GM21723 (cell line): ENCODE results near the gene PAK5.

ENCODE experiments used
- ATAC-seq: cut with Tn5 transposase; IDR thresholded peaks from one replicate; pipeline ENCODE4 v1.9.1; 2021; ENCODE audit warnings: mild to moderate bottlenecking, moderate library complexity; ENCODE audit not compliant: unreplicated experiment

The PAK5 gene

DNA sequence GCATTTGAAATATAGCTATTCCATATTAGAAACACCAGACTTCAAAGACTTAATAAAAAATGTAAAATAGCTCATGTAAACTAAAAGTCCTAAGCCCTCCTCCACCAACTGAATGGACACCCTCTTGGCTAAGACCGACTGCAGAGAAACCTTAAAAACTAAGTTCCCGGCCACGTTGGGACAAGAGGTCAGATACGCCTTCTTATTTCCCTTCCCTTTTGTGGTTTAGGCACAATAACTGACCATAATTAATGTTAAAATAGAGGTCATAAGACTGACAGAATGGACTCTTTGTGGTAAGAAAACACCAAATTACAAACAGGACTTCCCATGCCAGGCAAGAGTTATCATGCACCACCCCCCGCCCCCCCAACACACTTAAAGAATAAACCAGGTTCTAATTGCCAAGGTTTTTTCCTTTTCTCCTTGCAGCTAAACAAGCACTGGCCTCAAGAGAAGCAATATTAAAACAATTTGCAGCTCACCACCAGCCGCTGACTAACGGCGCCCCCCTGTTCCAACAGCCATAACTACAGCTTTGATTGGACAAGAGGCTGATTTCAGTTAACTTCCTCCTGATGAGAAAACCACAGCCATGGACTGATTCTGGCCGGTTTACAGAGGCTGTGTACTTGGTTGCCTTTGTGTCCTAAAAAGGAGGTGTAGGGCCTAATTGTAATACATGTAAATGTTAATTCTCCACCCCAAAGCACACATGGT, 335.2 kb downstream of the PAK5 start:
- no peak for ATAC-seq

DNA sequence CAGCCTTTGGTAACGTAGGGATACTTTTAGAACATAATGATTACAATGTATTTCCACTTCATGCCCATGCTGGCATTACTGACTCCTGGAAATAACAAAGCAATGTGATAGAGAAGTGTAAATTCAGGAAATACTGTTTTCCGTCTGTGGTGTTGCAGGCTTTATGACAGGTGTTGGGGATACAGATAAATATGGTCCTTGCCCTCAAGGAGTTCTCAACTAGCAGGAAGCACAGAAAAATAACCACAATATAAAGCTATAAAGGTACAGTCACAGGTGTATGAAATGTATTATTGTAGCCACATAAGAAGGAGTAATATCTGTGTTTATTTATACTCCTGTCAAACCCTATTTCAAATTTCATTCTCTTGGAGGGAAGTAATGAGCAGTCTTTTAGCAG, 337.4 kb downstream of the PAK5 start:
- ATAC-seq = no peak

DNA sequence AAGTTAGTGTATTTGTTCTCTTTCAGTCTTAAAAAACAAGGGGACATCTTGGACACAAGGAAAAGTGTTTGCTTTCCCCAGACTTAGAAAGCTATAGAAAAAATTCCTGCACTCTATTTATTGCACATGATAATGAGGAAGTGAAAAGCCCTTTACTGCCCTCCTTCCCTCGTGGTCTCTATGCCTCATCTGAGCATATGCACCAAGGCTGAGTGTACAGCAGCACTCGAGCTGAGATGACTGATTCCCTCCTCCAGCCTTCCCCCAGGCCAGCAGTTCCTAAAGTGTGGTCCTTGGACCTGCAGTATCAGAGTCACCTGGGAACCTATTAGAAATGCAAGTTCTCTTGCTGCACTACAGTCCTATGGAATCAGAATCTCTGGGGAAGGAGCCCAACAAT, 338.8 kb downstream of the PAK5 start:
- peak; percentile 89 for ATAC-seq

DNA sequence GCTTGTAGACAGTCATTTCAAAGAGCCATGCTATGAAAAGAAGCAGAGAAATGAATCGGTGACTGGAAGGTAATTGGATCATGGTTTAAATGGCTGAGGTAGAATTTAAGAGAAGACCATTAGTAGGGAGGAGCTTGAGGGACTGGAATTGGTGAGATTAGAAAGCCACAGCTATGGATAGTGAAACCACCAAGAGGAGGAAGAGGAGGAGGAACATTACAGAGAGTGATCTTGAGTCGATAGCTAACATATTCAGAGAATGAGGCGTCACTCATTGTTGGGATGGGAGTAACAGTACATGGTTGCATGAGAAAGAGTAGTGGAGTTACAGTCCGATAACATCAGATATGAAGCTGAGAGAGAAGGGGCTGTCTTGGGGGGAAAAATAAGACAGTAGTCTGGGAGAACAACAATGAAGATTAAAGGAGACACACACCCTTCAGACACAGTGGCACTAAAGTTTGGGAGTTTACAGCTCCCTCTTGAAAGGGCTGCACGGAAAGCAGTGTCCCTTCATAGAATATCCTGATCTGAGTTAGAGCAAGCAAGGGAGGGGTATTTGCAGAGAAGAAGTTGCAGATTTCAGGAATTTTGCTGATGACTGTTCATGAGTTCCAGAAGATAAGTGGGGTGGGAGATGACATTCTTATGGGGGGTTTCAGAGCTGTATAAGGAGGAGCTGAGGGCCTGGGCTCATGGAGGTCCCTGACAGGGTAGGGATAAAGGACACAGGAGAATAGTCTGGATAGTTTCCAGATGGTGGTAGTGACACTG, 339.6 kb downstream of the PAK5 start:
- ATAC-seq = no peak

DNA sequence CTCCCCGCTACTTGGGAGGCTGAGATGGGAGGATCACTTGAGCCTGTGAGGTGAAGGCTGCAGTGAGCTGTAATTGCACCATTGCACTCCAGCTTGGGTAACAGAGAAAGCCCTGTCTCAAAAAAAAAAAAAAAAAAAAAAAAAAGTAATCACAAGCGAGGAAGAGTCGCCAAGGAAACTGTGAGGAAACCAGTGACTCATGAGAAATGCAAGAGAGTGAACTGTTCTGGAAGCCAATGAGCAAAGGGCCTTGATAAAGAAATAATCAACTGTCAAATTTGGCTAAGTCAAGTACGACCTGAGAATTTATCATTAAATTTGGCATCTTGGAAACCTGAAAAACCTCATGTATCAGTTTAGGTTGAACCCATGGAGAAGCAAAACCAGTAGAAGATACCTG, 340.6 kb downstream of the PAK5 start:
- ATAC-seq = no peak

DNA sequence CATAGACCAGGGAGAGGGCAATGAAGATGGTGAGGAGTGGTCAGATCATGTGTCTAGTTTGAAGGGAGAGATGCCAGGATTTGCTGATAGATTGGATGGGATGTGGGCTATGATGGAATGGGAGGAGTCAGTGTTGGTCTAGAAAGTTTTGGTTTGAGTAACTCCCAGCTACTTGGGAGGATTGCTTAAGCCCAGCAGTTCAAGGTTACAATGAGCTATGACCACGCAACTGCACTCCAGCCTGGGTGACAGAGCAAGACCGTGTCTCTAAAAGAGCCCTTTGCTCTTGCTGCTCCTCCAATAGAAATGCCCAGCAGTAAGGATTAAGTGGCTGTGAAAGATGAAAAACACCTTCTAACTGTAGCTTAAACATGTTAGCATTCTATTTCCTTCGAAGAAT, 342.7 kb downstream of the PAK5 start:
- ATAC-seq = no peak

DNA sequence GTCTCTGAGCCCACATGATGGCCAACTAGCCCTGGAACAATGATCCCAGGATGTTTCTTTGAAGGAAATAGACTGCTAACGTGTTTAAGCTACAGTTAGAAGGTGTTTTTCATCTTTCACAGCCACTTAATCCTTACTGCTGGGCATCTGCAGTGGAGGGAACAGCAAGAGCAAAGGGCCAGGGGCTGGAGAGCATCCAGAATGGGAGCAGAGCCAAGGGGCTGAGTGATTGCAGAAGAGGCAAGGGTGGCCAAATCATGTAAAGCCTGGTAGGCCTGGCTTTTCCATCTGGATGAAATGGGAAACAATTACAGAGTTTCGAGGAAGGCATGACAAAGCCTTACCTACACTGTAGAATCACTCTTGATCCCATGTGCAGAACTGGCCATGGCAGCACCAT, 343.2 kb downstream of the PAK5 start:
- no peak for ATAC-seq

DNA sequence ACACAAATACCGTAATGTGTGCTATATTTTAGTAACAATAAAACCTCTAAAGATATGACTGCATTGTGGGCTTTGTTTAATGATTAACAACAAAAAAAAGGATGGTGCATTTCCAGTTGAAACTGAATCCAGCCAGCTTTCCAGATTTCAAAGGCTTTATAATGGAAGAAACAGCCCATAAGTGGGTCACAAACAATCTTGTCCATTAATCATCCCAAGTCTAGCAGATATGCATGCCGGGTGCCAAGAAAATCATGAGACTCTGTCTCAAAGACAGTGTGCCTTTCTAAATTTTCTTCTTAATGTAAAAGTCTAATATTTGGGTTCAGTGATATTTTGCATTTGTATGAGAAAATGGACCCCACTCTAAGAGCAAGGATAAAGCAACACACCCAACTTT, 345.1 kb downstream of the PAK5 start:
- no peak for ATAC-seq

DNA sequence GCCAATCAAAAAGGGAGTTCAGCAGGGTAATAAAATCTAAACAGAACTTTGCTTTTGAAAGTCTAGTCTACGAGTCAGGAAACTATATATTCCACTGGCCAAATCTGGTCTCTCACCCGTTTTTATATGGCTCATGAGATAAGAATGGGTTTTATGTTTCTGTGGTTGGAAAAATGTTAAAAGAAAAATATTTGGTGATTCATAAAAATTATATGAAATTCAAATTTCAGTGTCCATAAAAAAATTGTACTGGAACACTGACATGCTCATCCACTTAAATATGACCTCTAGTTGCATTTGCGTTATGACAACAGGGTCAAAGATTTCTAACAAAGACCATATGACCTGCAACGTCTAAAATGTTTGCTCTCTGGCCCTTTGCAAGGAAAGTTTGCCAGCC, 346.8 kb downstream of the PAK5 start:
- no peak for ATAC-seq

DNA sequence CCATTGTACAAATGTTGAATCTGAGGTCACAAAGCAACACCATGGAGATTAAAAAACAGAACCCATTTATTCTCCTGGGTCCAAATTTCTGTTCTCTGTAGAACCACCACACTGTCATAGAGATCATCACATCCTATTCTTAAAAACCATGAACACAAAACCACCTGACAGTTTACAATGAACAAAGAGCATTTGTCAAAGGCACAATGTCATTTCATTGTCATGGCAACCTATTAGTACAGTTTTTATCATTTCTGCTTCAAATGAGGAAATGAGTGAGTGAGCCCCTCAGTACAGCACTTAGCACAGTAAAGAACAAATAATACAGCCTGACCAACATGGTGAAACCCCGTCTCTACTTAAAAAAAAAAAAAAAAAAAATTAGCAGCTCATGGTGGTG, 347.6 kb downstream of the PAK5 start:
- ATAC-seq = no peak

DNA sequence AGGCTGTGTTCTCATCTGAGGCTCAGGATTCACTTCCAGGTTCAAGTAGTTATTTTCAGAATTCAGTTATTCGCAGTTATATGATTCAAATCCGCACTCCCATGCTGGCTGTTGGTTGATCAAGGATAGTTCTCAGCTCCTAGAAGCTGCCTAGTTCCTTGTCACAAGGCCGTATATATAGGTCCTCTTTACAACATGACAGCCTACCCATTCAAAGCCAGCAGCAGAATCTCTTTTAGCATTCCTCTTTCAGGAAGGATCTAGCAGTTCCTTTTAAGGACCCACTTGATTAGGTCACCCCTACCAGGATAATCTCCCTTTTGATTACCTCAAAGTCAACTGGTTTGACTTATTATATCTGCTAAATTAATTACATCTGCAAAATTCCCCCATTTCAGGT, 348.2 kb downstream of the PAK5 start:
- ATAC-seq = no peak

DNA sequence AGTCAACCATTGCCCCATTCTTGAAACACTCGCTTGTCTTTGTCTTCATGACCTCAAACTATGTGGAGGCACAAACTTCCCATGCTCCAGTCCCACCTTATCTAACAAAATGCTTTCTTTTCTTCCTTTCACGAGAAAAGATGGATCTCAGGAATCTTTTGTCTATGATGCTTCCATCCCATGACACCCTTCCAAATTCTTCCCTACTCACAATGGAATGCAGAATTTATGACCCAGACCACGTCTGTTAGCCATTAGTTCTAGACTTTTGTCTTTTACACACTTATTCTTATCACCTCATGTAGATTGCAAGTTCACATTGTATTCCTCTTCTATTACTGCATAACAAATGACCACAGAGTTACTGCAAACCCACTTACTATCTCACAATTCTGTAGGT, 348.7 kb downstream of the PAK5 start:
- no peak for ATAC-seq

DNA sequence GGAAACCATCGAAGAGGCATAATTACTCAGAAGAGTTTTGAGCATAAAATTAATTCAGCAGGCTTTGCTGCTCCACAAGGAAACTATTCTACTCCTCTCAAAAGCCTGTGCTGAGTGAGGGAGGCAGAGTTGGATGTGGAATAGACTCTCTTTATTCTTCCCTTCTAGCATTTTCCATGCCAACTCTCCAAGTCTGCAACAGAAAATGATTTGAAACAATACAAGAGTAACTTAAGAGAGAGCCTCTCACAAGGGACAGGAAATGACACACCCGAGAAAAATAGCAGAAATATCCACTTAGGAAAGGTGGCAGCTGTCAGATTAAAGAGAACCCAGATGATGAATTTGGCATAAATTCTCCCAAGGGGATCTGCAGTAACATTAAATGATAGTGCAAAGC, 350.8 kb downstream of the PAK5 start:
- ATAC-seq = no peak
